ENCODE measurements around the gene NSFL1C.

DNA sequence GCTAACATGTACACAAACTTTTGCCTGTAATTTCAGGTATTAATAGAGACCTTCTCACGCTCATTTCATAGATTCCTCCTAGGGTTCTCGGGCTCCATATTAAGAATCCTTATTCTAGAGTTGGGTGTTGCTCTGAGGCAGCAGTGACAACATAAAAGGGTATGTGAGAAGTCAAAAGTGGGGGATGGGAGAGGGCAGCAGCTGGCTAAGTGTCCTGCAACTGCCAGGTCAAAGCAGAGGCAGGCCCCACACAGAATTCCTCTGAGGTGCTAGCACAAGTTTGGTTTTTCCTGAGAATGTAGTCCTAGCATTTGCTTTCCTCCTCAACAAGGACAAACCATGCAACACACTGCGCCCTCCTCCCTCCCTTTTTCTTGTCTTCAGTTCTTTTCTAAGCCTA is 4.6 kb downstream of the NSFL1C start:
- TF ChIP-seq, protein P1, sequence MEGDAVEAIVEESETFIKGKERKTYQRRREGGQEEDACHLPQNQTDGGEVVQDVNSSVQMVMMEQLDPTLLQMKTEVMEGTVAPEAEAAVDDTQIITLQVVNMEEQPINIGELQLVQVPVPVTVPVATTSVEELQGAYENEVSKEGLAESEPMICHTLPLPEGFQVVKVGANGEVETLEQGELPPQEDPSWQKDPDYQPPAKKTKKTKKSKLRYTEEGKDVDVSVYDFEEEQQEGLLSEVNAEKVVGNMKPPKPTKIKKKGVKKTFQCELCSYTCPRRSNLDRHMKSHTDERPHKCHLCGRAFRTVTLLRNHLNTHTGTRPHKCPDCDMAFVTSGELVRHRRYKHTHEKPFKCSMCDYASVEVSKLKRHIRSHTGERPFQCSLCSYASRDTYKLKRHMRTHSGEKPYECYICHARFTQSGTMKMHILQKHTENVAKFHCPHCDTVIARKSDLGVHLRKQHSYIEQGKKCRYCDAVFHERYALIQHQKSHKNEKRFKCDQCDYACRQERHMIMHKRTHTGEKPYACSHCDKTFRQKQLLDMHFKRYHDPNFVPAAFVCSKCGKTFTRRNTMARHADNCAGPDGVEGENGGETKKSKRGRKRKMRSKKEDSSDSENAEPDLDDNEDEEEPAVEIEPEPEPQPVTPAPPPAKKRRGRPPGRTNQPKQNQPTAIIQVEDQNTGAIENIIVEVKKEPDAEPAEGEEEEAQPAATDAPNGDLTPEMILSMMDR (IDR thresholded peaks at IDR 0.05), result no peak
- TF ChIP-seq POLR2A (IDR thresholded peaks at IDR 0.05), result no peak
- TF ChIP-seq POLR2AphosphoS5 (IDR thresholded peaks at IDR 0.05), result no peak
